Measurements from ENCODE around the gene SKOR2. TPM values are rescaled to one million over a fixed set of nuclear protein-coding genes. Genes with fewer than 3 reads are reported as not detected.

SKOR2 gene
- total RNA-seq, 4 donors from 2014 or later, result not detected

GRCh38 chr18:47287911-47288585 is 36.6 kb upstream of the SKOR2 start:
- ATAC-seq, result no peak
- intact Hi-C loops (cut with DNase I; ENCODE audit: low total_unique reads), result no loop called here
- no peaks in the 10 kb centered on the region for H3K9me3 ChIP-seq

DNA sequence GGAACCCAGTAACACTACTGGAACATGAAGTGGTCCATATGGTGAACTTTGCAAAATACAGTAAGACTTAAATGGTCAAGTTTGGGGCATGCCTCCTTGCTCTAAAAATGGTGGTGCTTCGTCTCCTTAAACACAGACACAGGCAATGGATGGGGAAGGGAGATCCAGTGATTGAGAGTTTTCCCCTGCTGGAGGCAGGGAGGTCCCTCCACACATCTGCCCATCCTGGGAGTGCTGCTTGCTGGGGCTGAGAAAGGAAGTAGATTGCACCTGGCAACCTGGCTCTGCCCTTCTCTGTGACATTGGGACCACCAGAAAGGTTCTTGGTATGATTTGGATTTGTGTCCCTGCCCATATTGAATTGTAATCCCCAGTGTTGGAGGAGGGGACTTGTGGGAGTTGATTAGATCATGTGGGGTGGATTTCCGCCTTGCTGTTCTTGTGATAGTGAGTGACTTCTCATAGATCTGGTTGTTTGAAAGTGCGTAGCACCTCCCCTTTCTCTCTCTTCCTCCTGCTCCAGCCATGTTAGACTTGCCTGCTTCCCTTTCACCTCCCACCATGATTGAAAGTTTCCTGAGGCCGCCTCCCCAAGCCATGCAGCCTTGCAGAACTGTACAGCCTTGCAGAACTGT is 35.4 kb upstream of the SKOR2 start:
- Histone ChIP-seq H3K27me3 (peaks cover 0 to 3% (median 3%) of the 10 kb centered on the region in 3 donors), H3K4me1 (no peaks in the 10 kb centered on the region), H3K36me3 (no peaks in the 10 kb centered on the region), H3K9me3 (no peaks in the 10 kb centered on the region), H3K4me3 (no peak overlapping the region), H3K27ac (no peak overlapping the region)
- no peak for DNase-seq
- TF ChIP-seq CTCF (IDR thresholded peaks at IDR 0.05 in 4 of 5, conservative IDR thresholded peaks at IDR 0.05 in 1 of 5), result no peak
- TF ChIP-seq POLR2A (IDR thresholded peaks at IDR 0.05), result no peak
- in situ Hi-C loops (cut with MboI; ENCODE audit: low sequenced_read_pairs in 4 of 4), result no loop called here
- ATAC-seq, result no peak
- intact Hi-C loops (cut with DNase I; ENCODE audit: low total_unique reads), result no loop called here

More at GRCh38 chr18:47287911-47288585, 36.6 kb upstream of the SKOR2 start:
- H3K27ac ChIP-seq, result no peak overlapping the region
- no peaks in the 10 kb centered on the region for H3K4me1 ChIP-seq
- TF ChIP-seq CTCF (IDR thresholded peaks at IDR 0.05 in 4 of 5, conservative IDR thresholded peaks at IDR 0.05 in 1 of 5), result no peak
- no peak for TF ChIP-seq POLR2A (IDR thresholded peaks at IDR 0.05)
- in situ Hi-C loops (cut with MboI; ENCODE audit: low sequenced_read_pairs in 4 of 4), result no loop called here
- no peak for DNase-seq
- H3K36me3 ChIP-seq, result no peaks in the 10 kb centered on the region
- no peak overlapping the region for H3K4me3 ChIP-seq
- H3K27me3 ChIP-seq, result peaks cover 0 to 7% (median 0%) of the 10 kb centered on the region in 3 donors

DNA sequence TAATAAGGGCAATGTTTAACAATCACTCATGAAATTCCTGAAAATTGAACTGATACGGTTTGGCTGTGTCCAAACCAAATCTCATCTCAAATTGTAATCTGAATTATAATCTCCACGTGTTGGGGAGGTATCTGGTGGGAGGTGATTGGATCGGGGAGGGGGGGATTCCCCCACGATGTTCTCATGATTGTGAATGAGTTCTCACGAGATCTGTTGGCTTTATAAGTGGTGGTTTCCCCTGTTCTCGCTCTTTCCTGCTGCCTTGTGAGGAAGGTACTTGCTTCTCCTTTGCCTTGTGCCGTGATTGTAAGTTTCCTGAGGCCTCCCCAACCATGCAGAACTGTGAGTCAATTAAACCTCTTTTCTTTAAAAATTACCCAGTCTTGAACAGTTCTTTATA is 34.0 kb upstream of the SKOR2 start:
- Histone ChIP-seq H3K27me3 (peaks cover 0 to 9% (median 3%) of the 10 kb centered on the region in 3 donors), H3K4me1 (no peaks in the 10 kb centered on the region), H3K4me3 (no peak overlapping the region), H3K36me3 (no peaks in the 10 kb centered on the region), H3K27ac (no peak overlapping the region), H3K9me3 (no peaks in the 10 kb centered on the region)
- ATAC-seq, result no peak
- in situ Hi-C loops (cut with MboI; ENCODE audit: low sequenced_read_pairs in 4 of 4), result no loop called here
- TF ChIP-seq CTCF (IDR thresholded peaks at IDR 0.05 in 4 of 5, conservative IDR thresholded peaks at IDR 0.05 in 1 of 5) (no peak), POLR2A (IDR thresholded peaks at IDR 0.05) (no peak)
- DNase-seq, result no peak
- intact Hi-C loops (cut with DNase I; ENCODE audit: low total_unique reads), result no loop called here

DNA sequence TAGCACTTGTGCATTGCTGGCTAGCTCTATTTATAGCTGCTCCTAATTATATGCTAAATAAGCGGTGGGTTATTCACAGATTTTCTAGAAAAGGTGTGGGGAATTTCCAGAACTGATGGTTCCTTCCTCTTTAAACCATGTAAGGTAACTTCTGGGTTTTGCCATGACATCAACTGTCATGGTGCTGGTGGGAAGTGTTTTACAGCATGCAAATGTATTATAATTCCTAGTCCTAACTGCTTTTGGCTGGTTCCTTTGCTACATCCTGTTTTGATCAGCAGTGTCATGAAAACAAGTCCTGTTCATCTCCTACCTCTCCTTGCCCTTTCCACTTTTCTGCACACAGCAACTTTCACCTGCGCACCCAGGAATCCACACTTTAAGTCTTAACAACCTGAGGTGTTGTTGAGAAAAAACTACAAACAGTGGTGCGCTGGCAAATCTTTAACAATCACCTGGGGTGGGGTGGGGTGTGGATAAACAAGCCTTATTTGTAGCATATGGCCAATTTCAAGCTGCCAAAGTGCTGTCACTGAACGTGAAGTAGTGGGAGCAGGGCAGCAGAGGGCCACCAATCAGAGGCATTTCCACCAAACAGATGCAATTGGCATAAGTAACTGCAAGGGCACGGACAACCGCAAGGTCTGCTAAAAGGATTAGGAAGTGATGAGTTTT is 33.4 kb upstream of the SKOR2 start:
- peaks cover 0 to 9% (median 3%) of the 10 kb centered on the region in 3 donors for H3K27me3 ChIP-seq
- no peak for ATAC-seq
- no peak for DNase-seq
- H3K4me1 ChIP-seq, result no peaks in the 10 kb centered on the region
- H3K9me3 ChIP-seq, result no peaks in the 10 kb centered on the region
- H3K27ac ChIP-seq, result no peak overlapping the region
- in situ Hi-C loops (cut with MboI; ENCODE audit: low sequenced_read_pairs in 4 of 4), result no loop called here
- no peak for TF ChIP-seq CTCF (IDR thresholded peaks at IDR 0.05 in 4 of 5, conservative IDR thresholded peaks at IDR 0.05 in 1 of 5)
- TF ChIP-seq POLR2A (IDR thresholded peaks at IDR 0.05), result no peak
- no peaks in the 10 kb centered on the region for H3K36me3 ChIP-seq
- intact Hi-C loops (cut with DNase I; ENCODE audit: low total_unique reads), result no loop called here
- H3K4me3 ChIP-seq, result no peak overlapping the region
